ENCODE results near the gene UQCRC1.

- TF ChIP-seq YY1 (IDR thresholded peaks at IDR 0.05; ENCODE audit: insufficient read depth, insufficient read length) (no peak), ZNF274 (IDR thresholded peaks at IDR 0.05; ENCODE audit: low read depth, low read length) (no peak), SUZ12 (IDR thresholded peaks at IDR 0.05; ENCODE audit: extremely low read depth, insufficient read depth, insufficient read length) (no peak)
Observed at GRCh38 chr3:48641396-48641795, 31.9 kb upstream of the UQCRC1 start.
